Sigmoid colon (tissue), 4 donors: ENCODE data around the gene STK16.

Source experiments
- EP300 ChIP-seq, 4 donors: sonication (generic); formaldehyde crosslinking; IDR thresholded peaks; one replicate each; pipeline ENCODE4 v1.6.1; 2017; ENCODE audit warnings: antibody characterized with exemption in 4 of 4
- POLR2AphosphoS5 ChIP-seq, 4 donors: sonication (generic); formaldehyde crosslinking; IDR thresholded peaks; one replicate each; pipeline ENCODE4 v1.6.1; 2017; ENCODE audit warnings: antibody characterized with exemption in 4 of 4
- TF ChIP-seq, protein P1 (sequence below), 4 experiments: fragments of 450-650 bp in 3 of 4; fragments of 200-600 bp in 1 of 4; IDR thresholded peaks; one replicate each; pipeline ENCODE4 v1.5.1; 2016 to 2019; ENCODE audit warnings: antibody characterized with exemption in 4 of 4, mild to moderate bottlenecking in 3 of 4, moderate library complexity in 2 of 4

DNA sequence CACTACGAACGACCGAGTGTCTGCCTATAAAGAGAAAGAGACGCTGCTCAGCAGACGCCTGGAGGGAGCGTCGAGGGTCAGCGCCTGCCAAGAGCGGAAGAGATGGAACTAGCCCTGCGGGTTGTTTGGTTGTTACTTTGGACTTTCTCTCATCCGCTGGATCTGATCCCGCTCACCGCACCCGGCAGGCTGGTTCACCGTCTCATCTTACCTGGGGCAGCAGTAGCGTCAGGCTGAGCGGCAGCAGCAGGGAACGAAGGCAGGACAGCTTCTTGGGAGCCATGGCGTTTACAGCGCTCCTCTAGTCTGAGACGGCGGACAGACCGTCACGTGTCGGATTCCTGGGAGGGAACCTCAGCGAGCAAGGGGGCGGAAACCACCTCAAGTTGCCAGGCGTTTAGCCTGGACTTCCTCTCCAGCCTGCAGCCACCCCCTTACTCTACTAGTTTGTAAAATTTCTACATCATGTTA lies 2.0 kb upstream of the STK16 start:
- TF ChIP-seq, protein P1, sequence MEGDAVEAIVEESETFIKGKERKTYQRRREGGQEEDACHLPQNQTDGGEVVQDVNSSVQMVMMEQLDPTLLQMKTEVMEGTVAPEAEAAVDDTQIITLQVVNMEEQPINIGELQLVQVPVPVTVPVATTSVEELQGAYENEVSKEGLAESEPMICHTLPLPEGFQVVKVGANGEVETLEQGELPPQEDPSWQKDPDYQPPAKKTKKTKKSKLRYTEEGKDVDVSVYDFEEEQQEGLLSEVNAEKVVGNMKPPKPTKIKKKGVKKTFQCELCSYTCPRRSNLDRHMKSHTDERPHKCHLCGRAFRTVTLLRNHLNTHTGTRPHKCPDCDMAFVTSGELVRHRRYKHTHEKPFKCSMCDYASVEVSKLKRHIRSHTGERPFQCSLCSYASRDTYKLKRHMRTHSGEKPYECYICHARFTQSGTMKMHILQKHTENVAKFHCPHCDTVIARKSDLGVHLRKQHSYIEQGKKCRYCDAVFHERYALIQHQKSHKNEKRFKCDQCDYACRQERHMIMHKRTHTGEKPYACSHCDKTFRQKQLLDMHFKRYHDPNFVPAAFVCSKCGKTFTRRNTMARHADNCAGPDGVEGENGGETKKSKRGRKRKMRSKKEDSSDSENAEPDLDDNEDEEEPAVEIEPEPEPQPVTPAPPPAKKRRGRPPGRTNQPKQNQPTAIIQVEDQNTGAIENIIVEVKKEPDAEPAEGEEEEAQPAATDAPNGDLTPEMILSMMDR (IDR thresholded peaks at IDR 0.05): no peak
- TF ChIP-seq EP300 (IDR thresholded peaks at IDR 0.05): no peak
- TF ChIP-seq POLR2AphosphoS5 (IDR thresholded peaks at IDR 0.05): peak in 2 of 4 donors; percentile 61 to 65
